AG04449 (cell line): Measurements from ENCODE around the gene SYNM.

Experiments used
- CTCF ChIA-PET: fragments of 350-600 bp; formaldehyde crosslinking; extraction: SDS; loops from one replicate; lab custom pipeline; 2021; ENCODE audit warnings: antibody characterized with exemption; lab: Yijun Ruan, JAX
- POLR2A ChIA-PET: fragments of 400-600, 350-600 bp; formaldehyde crosslinking; extraction: SDS; loops from one replicate; lab custom pipeline; 2020; ENCODE audit warnings: antibody characterized with exemption, inconsistent platforms; lab: Yijun Ruan, JAX
- DNase-seq: peaks from one replicate; pipeline ENCODE4 v3.0.0-alpha.2; 2010; ENCODE audit warnings: low read depth, low spot score
- H3K4me3 ChIP-seq: 2 replicates; pipeline ENCODE4 v1.5.1; 2011; ENCODE audit warnings: low read depth, mild to moderate bottlenecking, control low read depth, low read length
- TF ChIP-seq, protein P1 (sequence below): IDR thresholded peaks from one replicate; pipeline ENCODE4 v1.5.1; 2011; ENCODE audit warnings: mild to moderate bottlenecking, moderate library complexity, low read length, control low read depth, inconsistent platforms; ENCODE audit not compliant: insufficient read depth; ENCODE audit errors: missing control alignments

Gene SYNM

DNA sequence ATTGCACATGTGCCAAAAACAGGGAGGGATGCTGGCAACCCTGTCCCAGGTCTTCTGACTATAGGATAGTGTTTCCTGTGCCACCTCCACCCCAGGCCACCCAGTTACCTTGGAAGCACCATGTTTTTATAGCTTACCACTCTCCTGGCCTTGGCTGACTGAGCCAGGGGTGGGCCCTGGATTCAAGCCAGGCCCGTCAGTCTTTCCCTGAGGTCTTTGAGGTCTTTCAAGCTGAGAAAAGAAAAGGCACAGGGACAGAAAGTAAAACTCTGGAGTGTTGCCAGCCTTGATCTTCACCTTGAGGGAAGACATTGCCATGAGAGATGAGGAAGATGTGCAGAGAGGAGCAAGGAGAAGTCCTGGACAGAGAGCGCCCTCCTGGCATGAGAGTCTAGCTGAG, 46.3 kb downstream of the SYNM start:
- CTCF ChIA-PET, result no interaction called here
- POLR2A ChIA-PET, result no interaction called here
- H3K4me3 ChIP-seq, result no peak overlapping the region
- TF ChIP-seq, protein P1, sequence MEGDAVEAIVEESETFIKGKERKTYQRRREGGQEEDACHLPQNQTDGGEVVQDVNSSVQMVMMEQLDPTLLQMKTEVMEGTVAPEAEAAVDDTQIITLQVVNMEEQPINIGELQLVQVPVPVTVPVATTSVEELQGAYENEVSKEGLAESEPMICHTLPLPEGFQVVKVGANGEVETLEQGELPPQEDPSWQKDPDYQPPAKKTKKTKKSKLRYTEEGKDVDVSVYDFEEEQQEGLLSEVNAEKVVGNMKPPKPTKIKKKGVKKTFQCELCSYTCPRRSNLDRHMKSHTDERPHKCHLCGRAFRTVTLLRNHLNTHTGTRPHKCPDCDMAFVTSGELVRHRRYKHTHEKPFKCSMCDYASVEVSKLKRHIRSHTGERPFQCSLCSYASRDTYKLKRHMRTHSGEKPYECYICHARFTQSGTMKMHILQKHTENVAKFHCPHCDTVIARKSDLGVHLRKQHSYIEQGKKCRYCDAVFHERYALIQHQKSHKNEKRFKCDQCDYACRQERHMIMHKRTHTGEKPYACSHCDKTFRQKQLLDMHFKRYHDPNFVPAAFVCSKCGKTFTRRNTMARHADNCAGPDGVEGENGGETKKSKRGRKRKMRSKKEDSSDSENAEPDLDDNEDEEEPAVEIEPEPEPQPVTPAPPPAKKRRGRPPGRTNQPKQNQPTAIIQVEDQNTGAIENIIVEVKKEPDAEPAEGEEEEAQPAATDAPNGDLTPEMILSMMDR, result no peak
- DNase-seq, result no peak

DNA sequence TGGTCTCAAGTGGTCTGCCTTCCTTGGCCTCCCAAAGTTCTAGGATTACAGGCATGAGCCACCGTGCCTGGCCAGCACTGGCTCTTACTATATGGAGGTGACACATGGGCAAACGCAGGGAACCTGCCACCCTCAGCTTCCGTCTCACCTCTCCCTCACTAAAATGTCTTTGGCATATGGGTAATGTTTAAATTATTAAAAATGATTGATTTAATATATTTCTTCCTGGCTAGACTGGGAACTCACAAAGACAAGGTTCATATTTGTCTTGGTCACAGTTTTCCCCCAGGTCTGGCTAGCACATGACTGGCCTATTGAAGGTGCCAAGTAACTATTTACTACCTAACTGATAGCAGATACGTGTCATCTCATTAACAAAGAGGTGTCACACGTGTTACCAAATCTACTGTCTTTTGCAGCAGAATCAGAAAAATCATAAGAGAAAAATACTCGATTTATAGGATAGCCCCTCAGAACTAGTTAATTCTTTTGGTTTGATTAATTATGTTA, 48.2 kb downstream of the SYNM start:
- H3K4me3 ChIP-seq, result no peak overlapping the region
- CTCF ChIA-PET, result no interaction called here
- no peak for DNase-seq
- TF ChIP-seq, protein P1, result no peak
- POLR2A ChIA-PET, result no interaction called here

DNA sequence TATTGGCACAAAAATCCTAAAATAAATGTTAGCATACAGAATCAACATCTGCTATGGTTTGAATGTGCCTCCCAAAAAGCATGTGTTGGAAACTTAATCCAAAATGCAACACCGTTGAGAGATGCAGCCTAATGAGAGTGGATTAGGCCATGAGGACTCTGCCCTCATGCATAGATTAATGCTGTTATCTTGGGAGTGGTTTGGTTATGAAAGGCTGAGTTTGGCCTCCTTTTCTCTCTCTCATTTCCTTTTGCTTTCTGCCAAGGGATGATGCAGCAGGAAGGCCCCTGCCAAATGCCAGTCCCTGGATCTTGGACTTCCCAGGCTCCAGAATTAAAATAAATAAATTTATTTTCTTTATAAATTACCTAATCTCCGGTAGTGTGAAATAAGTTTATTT, 49.4 kb downstream of the SYNM start:
- POLR2A ChIA-PET, result no interaction called here

DNA sequence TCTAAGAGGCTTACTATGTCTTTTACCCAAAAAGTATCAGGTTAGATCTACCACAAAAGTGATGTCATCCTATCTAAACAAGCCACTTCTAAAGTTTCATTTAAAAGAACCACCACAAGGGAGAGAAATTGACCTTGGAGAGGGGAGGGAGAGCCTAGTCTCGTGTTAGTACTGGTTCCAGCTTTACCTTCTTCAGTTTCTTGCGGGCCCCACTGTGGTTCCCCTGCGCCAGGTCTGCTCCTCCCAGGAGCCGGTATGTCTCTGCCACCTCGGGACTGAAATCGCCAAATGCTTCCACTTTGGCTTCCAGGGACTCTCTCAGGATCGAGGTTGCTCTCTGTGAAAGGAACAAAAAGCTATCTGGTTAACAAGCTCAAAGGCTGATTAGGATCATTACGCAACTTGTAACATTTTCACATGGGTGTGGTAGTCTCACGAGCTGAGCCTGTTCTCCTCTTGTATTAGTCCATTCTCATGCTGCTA, 51.1 kb downstream of the SYNM start:
- DNase-seq, result no peak
- ChIA-PET CTCF (interaction anchor here (1.1 to 1.5 kb wide), 3 partner anchors 12 to 57 kb away, joined by 3 to 6 read pairs (median 3); no protein-coding TSS in a partner anchor), POLR2A (no interaction called here)

More for the DNA sequence above, 49.4 kb downstream of the SYNM start:
- TF ChIP-seq, protein P1, result no peak
- CTCF ChIA-PET, result no interaction called here
- no peak overlapping the region for H3K4me3 ChIP-seq
- no peak for DNase-seq

DNA sequence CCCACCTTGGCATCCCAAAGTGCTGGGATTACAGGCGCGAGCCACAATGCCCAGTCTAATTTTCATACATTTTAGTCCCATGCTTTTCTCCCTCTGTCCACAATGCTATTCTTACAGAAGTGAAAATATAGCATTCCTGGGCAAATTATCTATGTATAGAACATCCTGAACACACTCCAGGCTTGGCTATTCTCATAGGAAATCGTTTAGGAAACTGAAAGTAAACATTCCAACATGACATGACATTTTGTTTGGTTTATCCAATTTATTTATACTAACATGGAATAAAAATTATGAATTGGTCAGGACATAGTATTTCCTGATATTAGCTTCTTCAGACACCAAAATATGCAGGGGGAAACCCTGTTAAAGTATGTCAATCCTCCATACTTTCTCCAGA, 52.6 kb downstream of the SYNM start:
- ChIA-PET POLR2A (interaction anchor here (1.1 kb wide), 1 partner anchor 13 kb away, joined by 3 read pairs; no protein-coding TSS in a partner anchor), CTCF (interaction anchor here (1.0 kb wide), 1 partner anchor 11 kb away, joined by 4 read pairs; no protein-coding TSS in a partner anchor)
- H3K4me3 ChIP-seq, result no peak overlapping the region
- TF ChIP-seq, protein P1, result no peak
- DNase-seq, result no peak

More for the DNA sequence above, 51.1 kb downstream of the SYNM start:
- no peak overlapping the region for H3K4me3 ChIP-seq
- TF ChIP-seq, protein P1, result no peak

DNA sequence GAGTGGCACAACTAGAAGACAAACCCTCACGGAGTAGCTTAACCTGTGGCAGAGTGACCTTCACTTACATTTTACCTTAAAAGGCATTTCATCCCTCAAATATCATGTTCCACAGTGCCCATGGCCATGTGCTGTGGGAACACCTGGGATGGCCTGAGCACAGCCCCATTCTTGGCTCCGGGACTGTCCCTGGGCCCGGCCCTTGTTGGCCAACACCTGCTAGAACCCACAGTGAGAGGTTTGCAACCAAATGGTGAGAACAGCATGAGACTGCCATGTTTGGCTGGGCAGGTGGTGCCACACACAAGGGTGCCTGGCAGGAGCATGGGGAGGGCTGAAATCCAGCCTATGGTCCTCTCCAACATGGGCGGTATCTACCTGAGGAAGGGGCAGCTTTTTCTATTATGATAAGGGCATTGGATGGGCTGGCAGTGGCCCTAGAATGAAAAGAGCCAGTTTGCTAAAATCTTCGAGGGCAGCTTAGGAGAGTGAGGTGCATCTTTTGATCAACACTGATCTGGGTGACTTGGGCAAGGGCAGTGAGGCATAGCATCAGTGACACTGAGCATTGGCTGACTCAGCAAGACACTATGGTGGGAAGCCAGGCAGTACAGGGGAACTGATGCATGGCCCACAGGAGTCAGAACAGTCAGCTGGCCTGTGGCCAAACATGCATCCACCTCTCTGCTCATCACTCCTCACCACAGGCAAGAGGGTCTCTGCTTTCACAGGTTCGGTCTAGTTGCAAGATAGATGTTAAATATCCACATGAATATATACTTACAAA, 53.9 kb downstream of the SYNM start:
- no peak overlapping the region for H3K4me3 ChIP-seq
- no peak for DNase-seq
- ChIA-PET POLR2A (no interaction called here), CTCF (interaction anchor here (1.0 to 1.1 kb wide), 3 partner anchors 12 to 57 kb away, joined by 3 read pairs; no protein-coding TSS in a partner anchor)
- TF ChIP-seq, protein P1, result no peak
